HFFc6 (cell line): Measurements from ENCODE around the gene STK39. TPM values are rescaled to one million over a fixed set of nuclear protein-coding genes. Genes with fewer than 3 reads are reported as not detected.

ENCODE experiments used
- DNase-seq: peaks from one replicate; pipeline ENCODE4 v3.0.0-alpha.2; 2018
- H3K27ac Mint-ChIP-seq: 2 replicates; pipeline ENCODE4 v1.8.0; 2020; ENCODE audit warnings: mild to moderate bottlenecking, mixed read lengths
- H3K27me3 Mint-ChIP-seq: 2 replicates; pipeline ENCODE4 v1.8.0; 2021; ENCODE audit warnings: mild to moderate bottlenecking, moderate library complexity, mixed read lengths; ENCODE audit not compliant: insufficient read depth
- H3K36me3 Mint-ChIP-seq: 2 replicates; pipeline ENCODE4 v1.8.0; 2021; ENCODE audit warnings: low read depth, mixed read lengths
- H3K4me1 Mint-ChIP-seq: 2 replicates; pipeline ENCODE4 v1.8.0; 2020; ENCODE audit warnings: low read depth, mixed read lengths
- H3K4me3 Mint-ChIP-seq: 2 replicates; pipeline ENCODE4 v1.8.0; 2020; ENCODE audit warnings: mild to moderate bottlenecking, moderate library complexity, mixed read lengths
- H3K9me3 Mint-ChIP-seq: 2 replicates; pipeline ENCODE4 v1.8.0; 2020; ENCODE audit warnings: mild to moderate bottlenecking, mixed read lengths
- CTCF ChIP-seq: fragments of 200-600 bp; sonication (generic); IDR thresholded peaks from 2 replicates; pipeline ENCODE4 v1.5.0; 2021; ENCODE audit warnings: antibody characterized with exemption, mild to moderate bottlenecking
- total RNA-seq, 6 experiments: library from RNA; stranded (reverse); fragmentation: NEBNext Ultra II Directional; extraction: Animal tissue kit (Norgen Biotek cat#: 25700); gene quantifications; 2 replicates in 1 of 6; 3 replicates in 5 of 6; pipeline ENCODE4 v1.2.3, GENCODE V29; 2021

Gene STK39
- total RNA-seq, 6 experiments from 2014 or later, result 27.7 to 36.4 (median 33.4) TPM

- peaks cover 2% of the 10 kb centered on the region; the same call in 1 of the 2 replicates for H3K27me3 Mint-ChIP-seq
- H3K4me1 Mint-ChIP-seq, result peaks cover 38% of the 10 kb centered on the region
- no peak overlapping the region for H3K4me3 Mint-ChIP-seq
- H3K27ac Mint-ChIP-seq, result no peak overlapping the region
- H3K36me3 Mint-ChIP-seq, result peaks cover 22% of the 10 kb centered on the region
- H3K9me3 Mint-ChIP-seq, result no peaks in the 10 kb centered on the region
- no peak for TF ChIP-seq CTCF
- no peak for DNase-seq
Observed at GRCh38 chr2:168155680-168156079, 91.7 kb downstream of the STK39 start.

- H3K4me3 Mint-ChIP-seq, result no peak overlapping the region
- peaks cover 2% of the 10 kb centered on the region; the same call in 1 of the 2 replicates for H3K27me3 Mint-ChIP-seq
- H3K4me1 Mint-ChIP-seq, result peaks cover 39% of the 10 kb centered on the region
- no peak overlapping the region for H3K27ac Mint-ChIP-seq
- DNase-seq, result no peak
- no peaks in the 10 kb centered on the region for H3K9me3 Mint-ChIP-seq
- no peak for TF ChIP-seq CTCF
- peaks cover 22% of the 10 kb centered on the region for H3K36me3 Mint-ChIP-seq
Observed at GRCh38 chr2:168155046-168155445, 92.3 kb downstream of the STK39 start.

GRCh38 chr2:168152902-168153530, 94.4 kb downstream of the STK39 start:
- peaks cover 17% of the 10 kb centered on the region for H3K36me3 Mint-ChIP-seq

GRCh38 chr2:168149986-168150385, 97.4 kb downstream of the STK39 start:
- H3K9me3 Mint-ChIP-seq, result no peaks in the 10 kb centered on the region
- no peak overlapping the region for H3K4me3 Mint-ChIP-seq
- peaks cover 14% of the 10 kb centered on the region for H3K36me3 Mint-ChIP-seq
- TF ChIP-seq CTCF, result no peak
- no peak overlapping the region for H3K27ac Mint-ChIP-seq
- H3K4me1 Mint-ChIP-seq, result peaks cover 13% of the 10 kb centered on the region
- no peak for DNase-seq
- H3K27me3 Mint-ChIP-seq, result no peaks in the 10 kb centered on the region

More at GRCh38 chr2:168152902-168153530, 94.4 kb downstream of the STK39 start:
- peaks cover 2% of the 10 kb centered on the region; the same call in 1 of the 2 replicates for H3K27me3 Mint-ChIP-seq
- no peak for DNase-seq
- no peaks in the 10 kb centered on the region for H3K9me3 Mint-ChIP-seq
- H3K4me3 Mint-ChIP-seq, result no peak overlapping the region
- TF ChIP-seq CTCF, result no peak
- no peak overlapping the region for H3K27ac Mint-ChIP-seq
- peaks cover 43% of the 10 kb centered on the region for H3K4me1 Mint-ChIP-seq

GRCh38 chr2:168149150-168149974, 98.0 kb downstream of the STK39 start:
- DNase-seq, result no peak
- Mint-ChIP-seq H3K27ac (no peak overlapping the region), H3K4me1 (peaks cover 11% of the 10 kb centered on the region), H3K9me3 (no peaks in the 10 kb centered on the region), H3K36me3 (peaks cover 14% of the 10 kb centered on the region), H3K4me3 (no peak overlapping the region), H3K27me3 (no peaks in the 10 kb centered on the region)
- TF ChIP-seq CTCF, result no peak
